GM12891 (cell line): Measurements from ENCODE around the gene SOD2.

Experiments
- POLR2A ChIP-seq: IDR thresholded peaks from 2 replicates; pipeline ENCODE4 v1.6.1; 2011; ENCODE audit warnings: low read depth, low read length, control low read depth
- TAF1 ChIP-seq: IDR thresholded peaks from 2 replicates; pipeline ENCODE4 v1.6.1; 2011; ENCODE audit warnings: low read depth, low read length, control low read depth

GRCh38 chr6:159689001-159689400 is 4.0 kb downstream of the SOD2 start:
- TF ChIP-seq POLR2A (no peak), TAF1 (no peak)
